Left hindlimb (tissue), 1 donor: ENCODE results near the gene FREY1.

Experiments used
- DNase-seq: peaks from one replicate; pipeline ENCODE4 v3.0.0-alpha.2; 2018

FREY1 gene

DNA sequence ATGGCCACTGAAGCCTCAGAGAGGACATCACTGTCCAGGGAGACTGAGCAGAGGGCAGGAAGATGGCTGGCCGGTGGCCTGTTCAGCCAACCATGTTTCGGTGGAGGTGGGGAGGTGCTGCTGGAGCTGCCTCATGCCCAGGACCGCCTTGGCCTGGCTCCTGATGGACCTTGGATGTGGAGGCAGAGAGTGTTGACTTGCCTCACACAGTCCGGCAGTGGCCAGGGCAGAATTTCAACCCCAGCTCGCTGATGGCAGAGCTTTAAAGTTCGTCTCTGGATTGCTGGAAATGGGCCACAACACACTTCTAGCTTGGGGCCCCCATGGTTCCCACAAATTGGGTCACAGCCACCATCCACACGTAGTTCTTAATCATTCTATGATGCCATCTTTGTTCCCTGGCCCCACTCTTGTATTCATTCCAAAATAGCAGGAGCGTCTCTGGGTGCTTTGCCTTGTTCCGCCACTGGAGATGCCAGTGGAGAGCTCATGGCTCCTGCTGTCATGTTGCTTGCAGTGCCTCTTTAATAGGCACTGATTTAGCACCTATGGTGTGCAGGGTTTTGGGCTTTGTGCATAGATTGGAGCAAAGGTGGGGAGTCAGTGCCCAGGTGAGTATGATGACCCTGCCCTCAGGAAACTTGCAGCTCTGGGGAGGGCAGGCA, 16.1 kb downstream of the FREY1 start:
- DNase-seq: no peak

DNA sequence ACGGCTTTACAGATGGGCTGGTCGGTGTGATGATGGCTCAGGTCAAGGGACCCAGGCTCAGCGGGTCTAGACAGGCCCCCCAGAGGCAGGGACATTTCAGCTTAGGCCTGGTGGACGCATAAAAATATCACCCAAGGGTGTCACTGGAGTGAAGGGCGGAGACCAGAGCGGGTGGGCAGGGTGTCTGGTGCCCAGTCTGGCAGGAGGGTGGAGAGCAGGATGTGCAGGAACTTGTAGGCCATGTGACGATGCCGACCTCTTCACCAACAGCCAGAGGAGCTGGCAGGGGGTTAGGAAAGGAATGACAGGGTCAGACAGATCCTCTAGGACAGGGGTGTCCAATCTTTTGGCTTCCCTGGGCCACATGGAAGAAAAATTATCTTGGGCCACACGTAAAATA, 17.1 kb downstream of the FREY1 start:
- no peak for DNase-seq

DNA sequence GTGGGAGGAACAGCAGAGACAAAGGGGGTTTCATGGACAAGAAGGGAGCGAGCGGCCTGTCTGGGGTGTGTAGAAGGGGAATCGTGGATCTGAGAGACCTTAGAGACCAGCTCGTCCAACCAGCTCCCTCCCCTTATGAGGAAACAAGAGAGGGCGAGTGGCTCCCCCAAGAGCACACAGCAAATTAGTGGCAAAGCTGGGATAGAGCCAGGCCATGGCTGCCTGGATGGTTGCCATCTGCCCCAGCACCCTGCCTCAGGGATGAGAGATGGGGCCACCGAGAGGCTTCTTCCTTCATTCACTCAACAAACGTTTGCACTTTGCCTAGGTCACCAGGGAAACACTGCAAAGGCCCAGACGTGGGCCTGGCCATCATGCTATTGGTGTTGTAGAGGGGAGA, 17.5 kb downstream of the FREY1 start:
- no peak for DNase-seq

- no peak for DNase-seq
Measured at GRCh38 chr11:45887587-45887986, 19.5 kb downstream of the FREY1 start.

DNA sequence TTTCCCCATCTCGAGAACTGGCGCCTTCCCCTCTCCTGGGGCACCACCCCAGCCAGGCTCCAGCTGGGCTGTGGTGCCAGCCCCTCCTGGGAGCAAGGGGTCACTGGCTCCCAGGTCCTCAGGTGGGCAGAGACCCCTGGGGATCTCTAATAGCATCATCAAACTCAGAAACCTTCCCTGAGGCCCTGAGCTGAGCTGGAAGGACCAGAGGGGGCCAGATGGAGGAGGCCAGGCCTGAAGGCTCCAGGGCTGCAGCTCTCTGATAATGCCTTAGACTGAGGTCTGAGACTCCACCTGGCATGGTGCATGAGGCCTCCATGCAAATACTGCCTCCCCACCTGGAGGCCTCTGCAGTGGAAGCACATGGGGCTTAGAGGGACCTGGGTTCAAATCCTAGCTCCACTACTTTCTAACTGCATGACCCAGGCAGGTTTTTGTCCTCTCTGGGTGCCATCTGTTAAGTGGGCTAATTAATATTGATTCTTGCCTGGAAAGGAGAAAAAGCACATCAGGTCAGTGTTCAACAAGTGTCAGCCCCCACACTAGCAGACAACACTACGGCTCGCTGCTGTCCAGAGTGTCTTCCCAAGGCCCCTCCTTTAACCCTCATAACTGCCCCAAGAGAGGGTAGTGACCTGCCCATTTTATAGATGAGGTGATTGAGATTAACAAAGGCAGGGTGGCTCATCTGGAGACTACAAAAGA, 20.1 kb downstream of the FREY1 start:
- no peak for DNase-seq

- no peak for DNase-seq
Measured at GRCh38 chr11:45885921-45886721, 20.9 kb downstream of the FREY1 start.

GRCh38 chr11:45885274-45885920, 21.7 kb downstream of the FREY1 start, which contains the start of gene MAPK8IP1:
MAPK8IP1 (plus strand) TSS chr11:45885651; CDS start chr11:45885821, 170 bp downstream.
- peak; percentile 65 for DNase-seq

GRCh38 chr11:45884596-45885185, 22.4 kb downstream of the FREY1 start:
- DNase-seq: no peak

DNA sequence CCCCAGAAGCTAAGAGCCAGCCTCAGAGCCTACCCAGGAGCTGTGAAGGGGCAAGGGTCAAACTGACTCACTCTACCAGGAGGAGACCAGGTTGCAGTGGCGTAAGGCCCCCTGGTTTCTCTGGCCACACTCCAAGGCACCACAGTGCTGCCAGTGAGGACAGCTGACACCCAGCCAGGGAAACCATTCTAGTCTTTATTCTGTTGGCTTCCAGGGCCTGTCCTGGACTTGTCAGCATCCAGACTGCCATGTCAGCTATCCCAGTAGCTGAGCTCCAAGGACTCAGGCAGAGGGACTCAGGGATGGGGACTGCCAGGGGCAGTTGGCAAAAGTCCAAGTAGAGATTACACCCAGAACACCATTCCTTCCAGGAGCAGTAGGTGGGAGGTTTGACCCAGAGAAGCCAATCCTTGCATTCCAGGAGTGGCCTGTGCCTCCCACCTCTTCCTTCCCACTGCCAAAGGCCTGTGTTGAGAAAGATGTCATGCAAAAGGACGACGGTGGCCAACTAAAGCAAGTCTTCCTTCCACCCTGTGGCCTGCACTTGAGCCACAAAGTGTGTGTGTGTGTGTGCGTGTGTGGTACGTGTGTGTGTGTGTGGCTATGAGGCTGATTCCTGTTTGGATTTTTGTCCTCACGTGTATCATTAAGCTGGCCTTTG, 25.2 kb downstream of the FREY1 start:
- DNase-seq: no peak

- no peak for DNase-seq
Measured at GRCh38 chr11:45880772-45881570, 26.1 kb downstream of the FREY1 start.

DNA sequence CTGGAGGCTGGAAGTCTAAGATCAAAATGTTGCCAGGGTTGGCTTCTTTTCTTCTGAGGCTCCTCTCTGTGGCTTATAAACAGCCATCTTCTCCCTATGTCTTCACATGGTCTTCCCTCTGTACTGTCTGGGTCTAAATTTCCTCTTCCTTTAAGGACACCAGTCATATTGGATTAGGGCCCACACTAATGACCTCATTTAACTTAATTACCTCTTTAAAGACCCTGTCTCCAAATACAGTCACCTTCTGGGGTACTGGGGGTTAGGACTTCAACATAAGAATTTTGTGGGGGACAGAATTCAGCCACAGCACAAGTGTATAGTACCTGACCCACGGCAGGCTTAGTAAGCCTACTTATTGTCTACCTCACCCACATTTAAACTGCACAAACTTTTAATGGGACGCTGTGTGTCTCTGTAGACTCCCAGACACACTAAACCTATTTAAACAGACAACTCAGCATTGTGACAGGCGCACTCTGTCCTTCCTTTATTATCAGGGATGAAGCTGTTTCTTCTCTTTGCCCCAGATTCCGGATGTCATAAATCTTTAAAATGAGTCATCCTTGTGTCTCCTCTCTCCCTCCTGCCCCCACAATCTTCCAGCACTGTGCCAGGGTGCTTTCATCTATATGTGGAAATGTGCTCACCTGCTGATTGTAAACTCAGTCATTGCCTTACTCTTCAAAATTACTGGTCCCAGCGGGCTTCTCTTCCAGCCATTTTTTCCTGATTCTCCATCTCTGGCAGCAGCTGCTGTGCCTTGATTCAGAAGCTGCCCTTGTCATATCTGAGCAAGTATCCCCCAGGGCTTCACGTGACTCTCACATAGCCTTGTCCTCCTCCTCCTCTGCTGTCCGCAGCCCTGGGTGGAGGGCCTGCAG, 27.0 kb downstream of the FREY1 start:
- no peak for DNase-seq

- no peak for DNase-seq
Measured at GRCh38 chr11:45877845-45878244, 29.2 kb downstream of the FREY1 start.

GRCh38 chr11:45877221-45877620, 29.9 kb downstream of the FREY1 start:
- DNase-seq: no peak

DNA sequence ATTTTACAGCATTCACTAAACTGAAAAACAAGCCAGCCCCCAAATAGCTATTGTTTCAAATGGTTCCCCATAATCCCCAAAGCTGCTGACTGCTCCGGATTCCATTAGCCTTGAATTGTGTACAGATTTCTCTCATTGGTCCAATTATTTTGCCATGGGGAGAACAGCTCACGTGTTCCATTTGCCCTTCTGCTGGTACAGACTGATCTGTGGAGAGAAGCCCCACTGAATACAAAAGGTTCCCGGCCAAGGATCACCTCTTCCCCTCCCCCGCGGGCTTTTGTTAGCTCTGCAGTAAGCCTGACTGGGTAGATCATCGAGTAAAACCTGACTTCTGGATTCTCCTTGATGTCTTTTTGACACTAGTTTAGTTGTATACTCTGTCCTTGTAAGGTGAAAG, 30.7 kb downstream of the FREY1 start:
- DNase-seq: no peak

DNA sequence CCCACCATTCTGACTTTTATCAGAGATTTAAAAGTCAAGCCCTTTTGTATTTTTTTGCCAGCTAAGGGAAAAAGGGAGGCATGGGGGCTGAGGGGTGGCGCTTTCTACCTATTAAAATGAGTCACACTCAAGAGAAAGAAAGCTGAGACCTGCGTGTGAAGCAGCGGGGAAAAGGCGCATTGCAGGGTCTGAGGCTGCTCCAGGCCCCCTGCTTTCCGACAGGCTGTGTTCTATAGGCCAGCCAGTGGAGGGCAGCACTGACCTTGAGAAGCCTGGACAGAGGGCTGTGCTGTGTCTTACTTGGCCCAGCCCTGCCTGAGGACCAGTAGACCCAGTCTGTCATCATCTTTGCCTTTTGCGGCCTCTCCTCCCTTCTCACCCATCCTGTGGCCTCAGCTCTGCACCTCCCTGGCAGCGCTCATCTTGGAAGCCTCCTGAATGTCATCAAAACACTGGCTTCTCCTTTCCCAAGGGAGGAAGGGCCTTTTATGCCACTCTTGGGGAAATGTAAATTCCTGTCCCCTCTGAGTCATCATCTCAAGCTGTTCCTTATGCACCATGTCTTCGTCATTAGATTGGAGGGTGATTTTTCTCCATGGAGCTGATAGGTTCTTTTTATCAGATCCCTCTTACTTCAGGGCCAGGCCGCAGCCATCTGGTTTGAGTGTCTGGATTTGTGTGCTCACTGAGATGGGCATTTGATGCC, 34.3 kb downstream of the FREY1 start:
- no peak for DNase-seq

GRCh38 chr11:45871638-45872037, 35.4 kb downstream of the FREY1 start:
- no peak for DNase-seq

- no peak for DNase-seq
Measured at GRCh38 chr11:45870706-45871105, 36.4 kb downstream of the FREY1 start.

- no peak for DNase-seq
Measured at GRCh38 chr11:45869551-45869950, 37.5 kb downstream of the FREY1 start.

DNA sequence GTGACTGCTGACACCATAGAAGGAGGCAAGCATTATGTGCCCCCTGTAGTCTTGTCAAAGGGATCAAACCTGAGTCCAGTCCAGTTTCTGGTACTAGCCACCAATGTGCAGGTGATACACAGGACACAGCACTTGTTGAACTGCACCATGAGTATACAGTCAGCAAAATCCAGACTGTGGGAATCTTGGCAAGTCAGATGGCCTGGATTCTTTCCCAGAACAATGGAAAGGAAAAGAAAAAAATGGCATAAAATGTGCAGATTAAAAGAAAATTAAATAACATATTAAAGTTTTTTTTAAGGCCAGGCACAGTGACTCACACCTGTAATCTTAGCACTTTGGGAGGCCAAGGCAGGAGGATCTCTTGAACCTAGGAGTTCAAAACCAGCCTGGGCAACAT, 43.0 kb downstream of the FREY1 start:
- DNase-seq: no peak
